ENCODE measurements around the gene MATN1.

Gene MATN1

GRCh38 chr1:30668546-30669327, 54.6 kb downstream of the MATN1 start:
- peaks cover 34% of the 10 kb centered on the region for H3K27me3 Mint-ChIP-seq
- H3K27ac Mint-ChIP-seq: no peak overlapping the region
- peaks cover 5% of the 10 kb centered on the region for H3K9me3 Mint-ChIP-seq
- H3K4me1 Mint-ChIP-seq: no peaks in the 10 kb centered on the region
- H3K4me3 Mint-ChIP-seq: no peak overlapping the region
- H3K36me3 Mint-ChIP-seq: peaks cover 4% of the 10 kb centered on the region
- ATAC-seq: no peak

GRCh38 chr1:30668024-30668423, 55.4 kb downstream of the MATN1 start:
- H3K4me1 Mint-ChIP-seq: no peaks in the 10 kb centered on the region
- H3K36me3 Mint-ChIP-seq: no peaks in the 10 kb centered on the region
- no peak overlapping the region for H3K4me3 Mint-ChIP-seq
- ATAC-seq: no peak
- H3K27ac Mint-ChIP-seq: no peak overlapping the region
- H3K27me3 Mint-ChIP-seq: peaks cover 28% of the 10 kb centered on the region
- H3K9me3 Mint-ChIP-seq: peaks cover 2% of the 10 kb centered on the region

GRCh38 chr1:30666756-30667273, 56.6 kb downstream of the MATN1 start:
- ATAC-seq: no peak
- Mint-ChIP-seq H3K4me3 (no peak overlapping the region), H3K27ac (no peak overlapping the region), H3K36me3 (no peaks in the 10 kb centered on the region), H3K9me3 (no peaks in the 10 kb centered on the region), H3K4me1 (no peaks in the 10 kb centered on the region), H3K27me3 (peaks cover 19% of the 10 kb centered on the region)

GRCh38 chr1:30665216-30666010, 58.0 kb downstream of the MATN1 start:
- Mint-ChIP-seq H3K27me3 (peaks cover 16% of the 10 kb centered on the region), H3K9me3 (no peaks in the 10 kb centered on the region), H3K4me1 (no peaks in the 10 kb centered on the region), H3K36me3 (no peaks in the 10 kb centered on the region), H3K27ac (no peak overlapping the region), H3K4me3 (no peak overlapping the region)
- ATAC-seq: no peak

- Mint-ChIP-seq H3K36me3 (no peaks in the 10 kb centered on the region), H3K9me3 (no peaks in the 10 kb centered on the region), H3K27ac (no peak overlapping the region)
Measured at GRCh38 chr1:30664103-30664755, 59.2 kb downstream of the MATN1 start.

GRCh38 chr1:30663596-30664091, 59.7 kb downstream of the MATN1 start:
- Mint-ChIP-seq H3K4me1 (no peaks in the 10 kb centered on the region), H3K36me3 (no peaks in the 10 kb centered on the region), H3K27me3 (peaks cover 4% of the 10 kb centered on the region), H3K27ac (no peak overlapping the region), H3K4me3 (no peak overlapping the region), H3K9me3 (no peaks in the 10 kb centered on the region)
- no peak for ATAC-seq

More at GRCh38 chr1:30664103-30664755, 59.2 kb downstream of the MATN1 start:
- H3K4me1 Mint-ChIP-seq: no peaks in the 10 kb centered on the region
- ATAC-seq: no peak
- H3K27me3 Mint-ChIP-seq: peaks cover 4% of the 10 kb centered on the region
- H3K4me3 Mint-ChIP-seq: no peak overlapping the region

GRCh38 chr1:30662291-30662840, 61.0 kb downstream of the MATN1 start:
- Mint-ChIP-seq H3K27me3 (peaks cover 17% of the 10 kb centered on the region), H3K4me3 (no peak overlapping the region), H3K9me3 (no peaks in the 10 kb centered on the region), H3K36me3 (no peaks in the 10 kb centered on the region), H3K4me1 (no peaks in the 10 kb centered on the region), H3K27ac (no peak overlapping the region)
- ATAC-seq: no peak

GRCh38 chr1:30661311-30661710, 62.1 kb downstream of the MATN1 start:
- ATAC-seq: no peak
- Mint-ChIP-seq H3K27ac (no peak overlapping the region), H3K4me1 (no peaks in the 10 kb centered on the region), H3K9me3 (no peaks in the 10 kb centered on the region), H3K4me3 (no peak overlapping the region), H3K27me3 (peaks cover 26% of the 10 kb centered on the region), H3K36me3 (no peaks in the 10 kb centered on the region)
